DMS79 treated with DMSO at 0.1 percent for 48 hours (cell line): ENCODE measurements around the gene MMP25.

Source experiments
- DNase-seq: peaks from one replicate; lab custom pipeline; 2025; lab: John Stamatoyannopoulos, UW

MMP25 gene

GRCh38 chr16:3094289-3095027 is 48.1 kb downstream of the MMP25 start:
- DNase-seq = no peak

DNA sequence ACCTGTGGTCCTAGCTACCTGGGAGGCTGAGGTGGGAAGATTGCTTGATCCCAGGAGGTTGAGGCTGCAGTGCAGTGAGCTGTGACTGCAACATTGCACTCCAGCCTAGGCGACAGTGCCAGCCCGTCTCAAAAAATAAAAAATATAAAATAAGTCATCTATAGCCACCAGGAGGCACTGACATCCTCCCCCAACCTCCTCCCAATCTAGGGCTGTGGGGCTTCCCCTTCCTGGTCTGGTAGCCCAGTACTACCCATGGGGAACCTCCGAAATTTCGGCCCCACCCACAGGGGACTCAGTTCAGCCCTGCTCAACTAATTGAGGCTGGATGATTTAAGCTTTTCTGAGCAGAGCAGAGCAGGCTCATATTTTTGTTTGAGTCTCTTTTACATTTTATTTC is 49.5 kb downstream of the MMP25 start:
- DNase-seq = no peak

DNA sequence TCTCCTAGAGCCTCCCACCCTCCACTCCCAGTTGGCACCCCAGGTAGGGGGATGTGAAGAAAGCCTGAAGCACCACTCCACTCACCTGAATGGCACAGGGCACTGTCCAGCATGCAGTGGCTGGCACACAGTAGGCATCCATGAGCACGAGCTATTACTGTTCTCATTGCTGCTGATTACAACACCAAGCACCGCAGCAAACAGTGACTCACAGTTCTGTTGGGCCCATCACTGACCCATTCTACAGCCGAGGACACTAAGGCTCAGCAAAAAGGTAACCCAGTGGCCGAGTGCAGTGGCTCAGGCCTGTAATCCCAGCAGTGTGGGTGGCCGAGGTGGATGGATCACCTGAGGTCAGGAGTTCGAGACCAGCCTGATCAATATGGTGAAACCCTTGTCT is 50.0 kb downstream of the MMP25 start:
- no peak for DNase-seq

DNA sequence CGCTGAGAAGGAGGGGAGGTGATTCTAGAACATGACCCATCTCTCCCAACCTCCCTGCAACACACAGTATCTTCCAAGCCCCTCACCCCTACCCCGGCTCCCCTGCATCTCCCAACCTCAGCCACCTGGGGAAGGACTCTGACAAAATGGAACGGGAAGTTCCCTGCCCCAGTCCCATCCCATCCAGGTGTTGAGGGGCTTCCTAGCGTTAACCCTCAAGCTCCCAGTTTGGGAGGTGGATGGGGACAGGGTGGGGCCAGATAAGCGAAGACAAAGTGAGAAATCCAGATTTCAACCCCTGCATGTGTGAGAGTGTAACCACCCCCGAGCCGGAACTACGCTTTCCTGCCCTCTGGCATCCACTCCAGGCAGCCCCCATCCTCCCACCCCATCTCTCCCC is 50.9 kb downstream of the MMP25 start:
- no peak for DNase-seq

- DNase-seq = no peak
Measured at GRCh38 chr16:3098459-3099394, 52.4 kb downstream of the MMP25 start, which contains the start of gene ZSCAN10. ZSCAN10 (minus strand) TSS chr16:3099294; CDS start chr16:3092937, 6,357 bp downstream.

DNA sequence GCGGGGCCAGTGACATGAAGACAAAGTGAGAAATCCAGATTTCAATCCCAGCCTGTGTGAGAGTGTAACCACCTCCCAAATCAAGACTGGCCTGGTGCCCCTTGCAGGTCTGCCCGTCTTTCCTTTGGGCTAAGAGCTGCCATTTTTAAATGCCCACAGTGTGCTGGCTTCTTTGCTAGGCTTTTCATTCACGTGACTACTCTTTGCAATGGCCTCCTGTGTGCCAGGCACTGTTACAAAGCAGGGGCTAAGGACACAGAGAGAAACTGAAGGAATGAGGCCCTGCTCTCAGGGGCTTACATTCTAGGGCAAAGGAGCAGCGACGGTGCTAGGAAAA is 53.0 kb downstream of the MMP25 start:
- no peak for DNase-seq

DNA sequence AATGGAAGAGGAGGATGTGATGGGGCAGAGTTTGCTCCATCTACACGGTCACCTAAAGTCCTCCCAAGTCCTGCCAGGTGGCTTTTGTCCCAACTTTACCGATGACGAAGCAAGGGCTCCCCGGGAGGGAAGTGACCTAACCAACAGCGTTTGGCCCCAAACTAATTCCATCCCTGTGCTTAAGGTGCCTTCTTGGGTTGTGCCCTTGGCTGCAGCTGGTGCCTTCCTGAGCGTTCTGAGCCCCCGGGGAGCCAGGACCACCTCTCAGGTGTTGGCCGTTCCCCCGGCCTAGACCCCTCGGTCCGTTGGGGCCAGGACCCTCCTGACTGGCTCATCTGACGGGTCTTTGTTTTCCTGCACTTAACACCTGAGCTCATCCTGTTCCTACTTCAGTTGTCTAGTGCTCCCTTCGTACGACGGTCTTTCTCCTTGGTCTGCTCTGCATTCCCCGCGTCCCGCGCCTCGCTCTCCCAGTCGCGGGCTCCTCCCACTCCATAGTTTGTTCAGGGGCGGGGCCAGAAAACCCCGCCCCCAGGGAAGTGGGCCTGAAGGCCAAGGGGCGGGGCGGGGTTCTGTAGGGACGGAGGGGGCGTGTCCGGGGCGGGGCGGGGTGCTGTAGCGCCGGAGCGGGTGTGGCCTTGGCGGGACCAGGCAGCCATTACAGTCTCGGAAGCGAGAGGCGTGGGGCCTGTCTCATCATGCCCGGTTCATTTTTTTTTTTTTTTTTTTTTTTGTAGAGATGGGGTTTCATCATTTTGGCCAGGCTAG is 53.6 kb downstream of the MMP25 start:
- no peak for DNase-seq

DNA sequence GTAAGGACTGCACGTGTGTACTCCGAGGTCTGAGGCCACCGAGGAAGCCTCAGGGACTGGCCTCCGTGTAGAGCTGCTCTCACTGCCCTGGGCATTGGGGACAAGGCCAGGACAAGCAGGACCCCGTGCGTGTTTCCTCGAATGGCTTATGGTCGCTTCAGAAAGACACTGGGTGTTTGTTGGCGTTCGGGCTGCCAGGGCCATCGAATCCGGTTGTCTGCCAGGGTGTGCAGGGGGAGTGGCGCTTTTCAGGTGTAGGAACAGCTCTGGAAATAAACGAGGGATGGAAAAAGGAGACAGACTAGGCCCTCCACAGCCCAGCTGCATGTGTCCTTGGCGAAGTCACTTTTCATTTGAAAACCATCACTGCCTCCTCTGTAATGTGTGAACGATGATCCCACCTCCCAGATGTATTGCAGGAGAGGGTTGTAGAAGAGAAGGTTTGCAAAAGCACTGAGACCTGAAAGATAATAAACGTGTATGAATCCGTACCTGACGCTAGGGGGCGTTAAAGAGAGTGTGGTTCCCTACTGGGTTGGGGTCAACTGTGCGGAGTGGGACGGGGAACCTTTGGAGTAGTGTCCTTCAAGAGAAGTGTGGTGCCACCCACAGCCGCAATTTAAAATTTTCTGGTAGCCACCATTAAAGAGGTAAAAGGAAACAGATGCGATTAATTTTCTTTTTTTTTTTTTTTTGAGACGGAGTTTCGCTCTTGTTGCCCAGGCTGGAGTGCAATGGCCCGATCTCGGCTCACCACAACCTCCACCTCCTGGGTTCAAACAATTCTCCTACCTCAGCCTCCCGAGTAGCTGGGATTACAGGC is 54.9 kb downstream of the MMP25 start:
- DNase-seq = no peak

DNA sequence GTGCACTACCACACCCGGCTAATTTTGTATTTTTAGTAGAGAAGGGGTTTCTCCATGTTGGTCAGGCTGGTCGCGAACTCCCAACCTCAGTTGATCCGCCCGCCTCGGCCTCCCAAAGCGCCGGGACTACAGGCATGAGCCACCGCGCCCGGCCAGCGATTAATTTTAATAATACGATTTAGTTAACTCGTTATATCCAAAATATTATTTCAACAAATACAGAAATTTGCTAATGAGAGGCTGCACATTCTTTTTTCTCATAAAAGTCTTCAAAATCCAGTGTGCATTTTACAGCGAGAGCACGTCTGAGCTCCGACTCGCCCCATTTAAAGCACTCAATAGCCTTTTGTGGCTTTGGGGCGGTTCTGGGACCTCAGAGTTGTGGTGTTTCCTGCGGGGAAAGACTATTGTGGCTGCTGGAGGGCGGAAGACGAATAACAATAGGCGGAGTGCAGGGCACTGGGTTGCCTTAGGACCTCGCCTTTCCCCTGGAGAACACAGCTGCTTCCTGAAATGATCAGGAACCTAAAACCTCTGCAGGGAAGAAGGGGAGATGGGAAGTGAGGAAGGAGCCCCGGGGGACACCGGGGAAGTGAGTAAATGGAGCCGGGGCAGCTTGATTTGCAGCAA is 55.6 kb downstream of the MMP25 start:
- DNase-seq = peak; percentile 39

DNA sequence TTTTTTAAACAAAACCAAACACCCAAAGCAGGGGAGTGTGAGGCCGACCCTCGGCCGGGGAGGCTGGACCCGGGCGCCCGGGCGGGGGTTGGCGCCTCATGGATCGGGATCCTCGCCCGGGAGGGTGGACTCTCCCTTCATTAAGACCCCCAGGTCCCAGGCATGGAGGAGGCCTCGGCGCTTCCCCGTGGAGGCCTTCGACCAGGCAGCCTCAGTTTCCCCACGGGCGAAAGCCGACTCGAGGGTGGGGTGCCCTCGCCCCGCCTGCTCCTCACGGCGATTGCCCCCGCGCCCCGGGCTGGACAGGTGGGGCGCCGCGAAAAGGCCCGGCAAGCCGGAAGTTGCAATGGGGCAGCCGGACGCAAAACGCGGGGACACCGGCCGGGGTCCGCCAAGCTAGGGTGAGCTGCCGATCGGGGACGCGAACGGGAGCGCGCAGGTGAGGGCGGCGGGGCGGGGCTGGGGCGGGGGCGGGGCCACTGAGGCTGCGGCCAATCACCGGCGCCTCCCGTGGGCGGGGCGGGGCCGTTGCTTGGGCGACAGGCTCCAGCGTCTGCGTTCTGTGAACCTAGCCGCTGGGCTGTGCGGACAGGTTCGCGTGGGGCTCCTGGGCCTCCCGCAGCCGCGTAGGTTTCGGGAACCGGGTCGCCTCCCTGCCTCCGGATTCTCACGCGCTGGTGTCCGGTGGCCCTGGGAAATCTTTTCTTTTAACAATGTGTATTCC is 60.0 kb downstream of the MMP25 start:
- peak; percentile 62 for DNase-seq
